ENCODE data around the gene SELP.

Gene SELP

DNA sequence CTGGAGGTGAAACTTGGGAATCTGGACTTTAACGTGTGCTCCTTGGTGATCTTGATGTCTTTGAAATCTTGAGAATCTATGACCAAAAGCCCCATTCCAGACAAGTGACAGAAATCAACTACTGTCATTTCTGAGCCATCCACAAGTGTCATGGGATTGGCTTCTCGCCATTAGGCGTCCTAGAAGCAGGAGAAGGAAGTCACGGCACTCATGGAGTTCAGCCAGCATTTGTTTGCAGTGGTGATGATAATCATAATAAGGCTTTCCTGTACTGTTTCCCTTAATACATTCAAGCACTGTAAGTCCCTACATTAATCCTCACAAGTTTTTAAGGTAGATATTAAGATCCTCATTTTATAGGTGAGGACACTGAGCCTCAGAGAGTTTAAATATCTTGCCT, 55.6 kb downstream of the SELP start:
- no peak for DNase-seq

DNA sequence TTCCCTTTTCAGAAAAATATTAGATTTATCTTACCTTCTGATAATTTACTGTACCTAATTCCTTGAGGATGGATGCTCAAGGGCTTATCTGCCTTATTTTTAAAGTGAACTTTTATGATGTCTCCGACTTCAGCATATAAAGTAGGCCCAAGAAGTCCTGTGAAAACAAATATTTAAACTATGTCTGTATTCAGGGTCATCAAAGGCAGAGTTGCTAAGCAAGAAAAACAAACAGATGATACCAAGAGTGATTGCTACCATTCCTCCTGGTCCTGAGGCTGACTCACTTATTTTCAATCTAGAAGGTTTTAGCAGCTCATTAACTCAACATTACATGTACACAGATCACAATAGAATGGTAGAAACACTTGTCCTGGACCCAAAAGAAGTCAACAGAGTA, 57.7 kb downstream of the SELP start:
- DNase-seq: no peak

DNA sequence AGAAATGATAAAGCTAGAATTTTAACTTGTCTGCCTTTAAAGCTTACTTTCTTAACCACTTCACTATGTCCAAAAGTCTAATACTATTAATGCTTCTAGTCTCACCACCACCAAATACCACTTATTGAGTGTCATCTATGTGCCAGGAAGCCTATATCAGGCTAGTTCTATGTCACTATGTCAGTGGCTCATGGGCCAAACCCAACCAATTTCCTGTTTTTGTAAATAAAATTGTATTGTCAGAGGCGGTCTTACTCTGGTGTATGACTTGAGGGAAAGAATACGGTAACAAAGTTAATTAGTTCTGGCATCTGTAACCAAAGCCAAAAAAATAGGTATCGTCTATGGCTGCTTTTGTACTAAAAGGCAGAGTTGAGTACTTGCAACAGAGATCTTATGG, 58.5 kb downstream of the SELP start:
- no peak for DNase-seq

DNA sequence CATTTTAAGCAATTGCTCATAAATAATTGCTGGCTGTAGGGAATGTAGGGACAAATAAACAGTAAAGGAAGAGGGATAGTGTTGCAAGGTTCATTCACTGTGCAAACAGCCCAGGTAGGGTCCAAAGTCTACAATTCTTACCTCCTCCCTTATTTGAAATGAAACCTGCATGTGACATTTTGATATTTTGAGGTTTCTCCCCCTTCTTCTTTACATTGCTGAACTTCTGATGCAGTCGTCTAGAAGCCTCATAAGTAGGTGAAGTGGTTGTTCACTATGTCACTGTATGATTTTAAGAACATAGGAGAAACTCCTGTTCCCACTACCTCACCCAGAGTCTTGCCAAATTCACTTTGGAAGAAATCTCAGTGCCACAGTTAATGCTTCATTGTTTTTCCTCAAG, 59.8 kb downstream of the SELP start:
- no peak for DNase-seq

DNA sequence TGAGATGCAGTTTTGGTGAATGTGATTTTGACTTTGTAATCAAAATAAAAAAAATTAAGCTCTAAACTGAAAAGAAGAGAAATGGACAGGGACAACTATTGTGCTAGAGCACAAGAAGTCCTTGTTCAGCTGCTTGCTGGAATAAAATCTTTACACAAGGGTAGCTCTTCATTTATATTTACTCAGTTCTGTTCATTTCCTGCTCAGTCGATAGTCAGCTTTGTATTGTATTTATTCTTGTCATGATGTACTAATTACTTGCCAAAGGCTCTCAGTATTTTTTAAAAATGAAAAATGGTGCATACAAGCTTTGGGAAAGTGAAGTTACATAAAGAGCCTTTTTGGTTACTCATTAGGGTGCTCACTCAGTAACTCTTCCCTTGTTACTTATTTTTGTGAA, 61.4 kb downstream of the SELP start:
- no peak for DNase-seq

DNA sequence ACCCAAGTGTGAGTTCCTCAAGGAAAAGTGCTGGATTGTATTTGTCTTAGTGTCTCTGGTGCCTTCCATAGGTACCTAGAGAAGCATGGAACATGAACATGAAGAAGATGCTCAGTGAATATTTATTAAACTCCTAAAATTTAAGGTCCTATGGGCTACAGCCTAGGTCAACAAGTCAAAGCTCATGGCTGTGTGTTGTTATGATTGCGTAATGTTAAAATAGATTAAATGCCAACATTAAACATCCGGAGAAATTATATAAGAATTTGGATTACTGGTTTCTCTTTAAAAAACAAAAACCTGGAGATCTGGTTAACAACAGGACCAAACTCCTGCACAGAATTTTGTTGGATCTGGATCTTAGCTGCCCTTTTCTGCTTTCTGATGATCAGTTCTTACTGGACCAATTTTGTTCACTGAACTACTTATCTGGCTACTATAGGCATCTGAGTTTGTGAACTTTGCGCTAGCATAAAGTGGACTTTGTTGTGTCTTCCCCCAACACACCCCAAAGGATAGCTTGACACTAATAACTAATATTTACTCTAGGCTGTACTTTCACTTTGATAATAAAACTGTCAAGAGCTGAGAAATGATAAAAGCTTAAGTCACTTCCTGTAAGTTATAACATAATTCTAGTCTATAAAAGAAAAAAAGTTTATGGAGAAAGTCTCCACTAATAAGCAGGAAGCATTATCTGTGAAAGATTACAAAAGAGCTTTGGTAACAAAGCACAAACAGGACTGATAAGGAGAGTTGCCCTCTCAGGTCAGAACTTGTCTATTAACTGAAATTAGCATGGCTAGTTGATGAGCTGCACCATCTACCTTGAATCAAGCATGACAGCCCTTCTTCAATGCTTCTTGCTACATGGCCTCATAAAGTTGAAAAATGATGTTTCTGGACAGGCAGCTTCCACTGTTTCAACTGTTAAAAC, 64.3 kb downstream of the SELP start:
- DNase-seq: no peak

DNA sequence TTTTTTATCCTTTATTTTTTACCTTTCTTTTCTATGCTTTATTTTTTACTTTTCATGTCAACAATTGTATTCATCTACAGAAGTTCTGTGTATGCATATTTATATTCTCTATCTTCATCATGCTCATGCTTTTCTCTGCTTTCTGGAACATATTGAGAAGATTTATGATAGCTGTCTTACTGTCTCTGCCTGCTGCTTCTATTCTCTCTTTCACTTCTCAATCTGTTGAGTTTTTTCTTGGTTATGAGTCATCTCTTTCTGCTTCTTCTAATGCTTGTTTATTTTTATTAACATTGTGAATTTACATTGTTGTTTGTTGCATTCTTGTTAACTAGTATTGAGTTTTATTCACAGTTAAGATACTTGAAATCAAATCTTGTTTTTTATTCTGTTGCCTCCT, 66.3 kb downstream of the SELP start:
- DNase-seq: no peak

DNA sequence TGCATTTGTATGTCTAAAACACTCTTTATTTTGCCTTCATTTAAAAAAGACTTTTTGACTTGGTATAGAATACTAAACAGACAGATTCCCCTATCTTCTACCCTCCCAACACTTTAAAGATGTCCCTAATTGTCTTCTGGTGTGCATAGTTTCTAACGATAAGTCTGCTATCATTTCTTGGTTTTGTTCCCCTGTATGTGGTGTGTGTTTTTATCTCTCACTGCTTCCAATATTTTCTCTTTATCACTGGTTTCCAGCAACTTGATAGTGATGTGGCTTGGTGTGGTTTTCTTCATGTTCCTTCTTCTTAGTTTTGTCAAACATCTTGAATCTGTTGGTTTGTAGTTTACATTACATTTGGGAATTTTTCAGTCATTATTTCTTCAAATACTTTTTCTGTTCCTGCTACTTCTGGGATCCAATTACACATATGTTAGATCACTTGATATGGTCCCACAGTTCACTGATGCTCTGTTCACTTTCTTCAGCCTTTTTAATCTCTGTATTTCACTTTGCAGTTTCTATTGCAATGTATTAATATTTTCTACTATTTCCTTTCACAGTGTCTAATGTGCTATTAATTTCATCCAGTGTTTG, 66.8 kb downstream of the SELP start:
- DNase-seq: no peak

DNA sequence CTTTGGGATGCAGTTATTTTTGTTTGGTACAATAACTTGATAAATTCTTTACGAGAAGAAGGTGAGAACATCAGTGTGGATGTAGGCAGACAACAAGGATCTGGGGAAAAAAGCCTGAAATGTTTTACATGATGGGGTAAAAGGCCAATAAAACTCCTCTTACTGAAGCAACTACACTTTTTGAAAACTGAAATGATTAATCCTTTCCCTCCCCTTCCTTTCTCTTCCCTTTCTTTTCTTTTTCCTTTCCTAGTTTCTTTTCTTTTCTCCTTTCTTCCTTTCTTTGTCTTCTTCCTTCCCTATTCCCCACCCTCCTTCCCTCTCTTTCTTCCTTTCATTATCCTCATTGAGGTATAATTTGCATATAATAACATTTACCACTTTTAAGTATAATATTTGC, 68.2 kb downstream of the SELP start:
- DNase-seq: no peak

DNA sequence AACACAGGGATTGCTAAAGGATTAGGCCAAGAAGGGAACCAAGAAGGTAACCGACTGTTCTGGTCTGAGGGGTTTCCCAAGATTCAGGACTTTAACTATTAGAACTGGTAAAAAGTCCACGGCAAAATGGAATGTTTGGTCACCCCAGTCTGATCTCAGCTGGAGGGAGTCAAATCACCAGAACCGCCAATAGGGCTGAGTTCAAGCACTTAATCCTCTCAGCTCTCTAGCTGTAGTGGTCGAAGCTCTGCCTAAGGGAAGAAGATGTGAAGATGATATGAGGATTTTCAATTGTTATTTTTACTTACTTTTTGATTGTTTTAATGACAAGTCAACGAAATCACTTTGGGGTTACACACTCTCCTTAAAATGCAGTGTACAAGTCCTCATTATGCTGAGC, 72.8 kb downstream of the SELP start:
- DNase-seq: no peak

DNA sequence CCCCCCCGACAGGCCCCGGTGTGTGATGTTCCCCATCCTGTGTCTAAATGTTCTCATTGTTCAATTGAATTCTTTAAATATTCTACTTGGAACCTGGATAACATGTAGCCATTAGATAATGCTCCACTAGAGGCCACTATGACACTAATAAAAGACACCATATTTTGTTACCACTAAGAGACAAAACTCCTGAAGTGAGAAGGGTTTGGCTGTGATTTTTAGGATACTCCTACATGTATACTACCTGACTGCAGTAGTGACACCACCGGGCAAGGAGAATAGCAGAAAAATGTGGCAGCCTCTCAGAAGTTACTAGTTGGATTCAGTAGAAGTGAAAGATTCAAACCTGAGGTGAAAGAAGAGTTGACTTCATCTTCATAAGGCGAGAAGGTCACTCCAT, 79.6 kb downstream of the SELP start:
- peak in 1 of 2 donors; percentile 63 for DNase-seq

DNA sequence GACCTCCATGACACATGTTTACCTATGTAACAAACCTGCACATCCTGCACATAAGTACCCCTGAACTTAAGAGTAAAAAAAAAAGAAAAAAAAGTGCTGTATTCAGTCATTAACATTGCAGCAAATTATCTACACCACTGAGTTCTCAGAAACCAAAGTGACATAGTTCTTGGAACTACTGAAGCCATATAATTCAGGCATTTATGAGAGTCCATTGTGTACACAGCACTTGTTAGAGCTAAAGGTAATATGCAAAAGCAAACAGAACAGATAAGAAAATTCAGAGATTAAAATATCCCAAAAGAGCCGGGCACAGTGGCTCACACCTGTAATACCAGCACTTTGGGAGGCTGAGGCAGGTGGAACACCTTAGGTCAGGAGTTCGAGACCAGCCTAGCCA, 81.6 kb downstream of the SELP start:
- DNase-seq: no peak

DNA sequence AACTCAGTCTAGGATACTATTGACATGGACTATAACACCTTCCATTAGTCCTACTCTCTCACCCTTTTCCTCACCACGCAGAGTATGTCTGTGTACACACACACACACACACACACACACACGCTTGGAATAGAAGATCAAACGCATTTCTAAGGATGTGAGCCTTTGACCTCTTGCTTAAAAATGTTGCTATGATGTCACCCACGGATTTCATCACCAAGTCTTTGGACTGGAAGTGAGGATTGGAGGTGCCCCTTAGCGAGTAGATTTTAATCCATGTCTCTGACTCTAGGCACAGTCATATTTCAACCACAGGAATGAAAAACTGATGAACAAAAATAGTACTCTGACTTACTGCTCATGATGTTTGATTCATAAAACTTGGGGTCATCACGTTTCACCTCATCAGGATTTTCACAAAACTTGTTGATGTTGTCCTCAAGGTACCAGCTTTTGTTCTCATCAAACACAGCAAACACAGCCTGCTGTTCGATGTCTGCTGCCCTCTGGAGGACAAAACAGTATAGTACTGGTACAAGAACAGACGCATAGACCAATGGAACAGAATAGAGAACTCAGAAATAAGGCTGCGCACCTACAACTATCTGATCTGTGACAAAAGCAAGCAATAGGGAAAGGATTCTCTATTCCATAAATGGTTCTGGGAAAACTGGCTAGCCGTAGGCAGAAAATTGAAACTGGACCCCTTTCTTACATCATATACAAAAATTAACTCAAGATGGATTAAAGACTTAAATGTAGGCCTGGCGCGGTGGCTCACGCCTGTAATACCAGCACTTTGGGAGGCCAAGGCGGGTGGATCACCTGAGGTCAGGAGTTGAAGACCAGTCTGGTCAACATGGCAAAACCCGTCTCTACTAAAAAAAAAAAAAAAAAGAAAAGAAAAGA, 83.6 kb downstream of the SELP start:
- peak; percentile 28 to 65 for DNase-seq

DNA sequence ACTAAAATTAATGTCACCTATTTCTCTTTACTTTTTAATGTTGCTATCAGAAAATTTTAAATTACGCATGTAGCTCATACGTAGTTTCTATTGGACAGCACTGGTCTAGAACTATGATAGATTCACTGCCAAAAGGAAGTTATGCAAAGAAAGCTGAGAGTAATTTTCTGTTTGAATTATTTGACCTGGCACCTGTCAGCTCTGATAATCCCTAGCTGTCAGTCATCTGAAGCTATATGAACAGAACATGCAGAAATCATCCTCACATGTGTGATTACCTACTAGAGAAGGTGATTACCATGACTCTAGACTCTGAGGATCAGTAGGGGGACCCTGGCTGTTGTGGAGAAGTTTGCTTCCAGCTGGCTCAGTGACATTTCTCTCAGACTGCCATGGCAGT, 84.5 kb downstream of the SELP start:
- no peak for DNase-seq

DNA sequence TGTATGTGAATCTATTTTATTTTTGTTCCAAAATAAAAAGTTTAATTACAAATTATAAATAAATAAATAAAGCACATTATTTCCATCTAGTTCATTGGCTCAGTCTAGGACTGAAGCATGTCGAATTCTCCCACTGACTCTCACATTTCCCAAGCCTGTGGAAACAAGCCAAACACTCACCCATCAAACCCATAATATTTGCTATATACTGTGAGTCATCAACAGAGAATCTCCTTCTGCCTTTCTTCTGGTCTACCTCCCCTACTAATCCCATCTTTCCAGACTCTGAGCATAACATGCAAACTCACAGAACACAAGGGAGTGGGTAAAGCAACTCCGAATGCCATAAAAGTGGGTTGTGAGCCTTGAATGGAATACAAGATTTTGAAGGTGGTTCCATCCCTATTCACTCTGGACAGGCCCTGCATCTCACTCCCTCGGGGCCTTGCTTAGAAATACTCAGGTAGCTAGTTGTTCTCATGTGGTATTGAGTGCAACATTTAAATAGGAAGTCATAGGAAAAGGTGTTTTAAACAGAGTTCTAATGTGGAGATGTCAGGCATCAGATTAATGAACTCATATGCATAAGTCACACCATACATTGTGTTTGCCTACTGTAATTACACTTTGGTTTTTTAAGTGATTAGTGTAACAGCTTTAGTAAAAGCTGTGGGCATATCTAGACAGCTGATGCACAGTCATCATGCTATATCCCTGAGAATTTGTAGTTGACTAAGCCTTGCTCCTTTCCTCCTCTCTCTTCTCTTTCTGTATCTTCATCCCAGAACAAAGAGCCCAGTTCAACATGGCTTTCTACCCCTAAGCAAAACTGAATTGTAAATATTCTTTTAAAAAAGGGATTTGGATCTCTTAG, 90.7 kb downstream of the SELP start:
- DNase-seq: no peak

Measured in hippocampal formation (tissue), 2 donors.